GM12875 (cell line): ENCODE results near the gene SIK3.

ENCODE experiments used
- H3K4me3 ChIP-seq: one replicate; pipeline ENCODE4 v1.5.1; 2011; ENCODE audit warnings: low read depth, low read length, control low read depth
- TF ChIP-seq, protein P1 (sequence below): IDR thresholded peaks from 2 replicates; pipeline ENCODE4 v1.5.1; 2011; ENCODE audit warnings: low read depth, mild to moderate bottlenecking, control low read depth, inconsistent platforms, low read length, moderate library complexity, borderline replicate concordance; ENCODE audit not compliant: insufficient read depth

SIK3 gene

DNA sequence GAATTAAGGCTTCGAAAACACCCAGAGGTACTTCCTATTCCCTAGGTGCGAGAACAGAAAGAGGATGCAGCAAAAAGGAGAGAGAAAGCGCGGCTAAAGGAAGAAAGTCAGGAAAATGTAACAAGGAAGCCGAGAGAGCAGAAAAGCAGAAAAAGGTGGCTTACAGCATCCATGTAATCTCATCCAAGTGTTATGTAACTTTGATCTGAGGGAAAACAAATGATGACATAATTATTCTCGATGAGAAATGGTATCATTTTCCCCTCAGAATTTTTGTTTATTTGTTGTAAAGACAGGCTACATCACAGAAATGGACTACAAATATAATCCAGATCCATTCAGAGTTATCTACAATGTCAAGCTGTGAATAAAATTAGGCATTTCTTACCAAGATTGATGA, 191.7 kb downstream of the SIK3 start:
- H3K4me3 ChIP-seq = no peak overlapping the region
- TF ChIP-seq, protein P1, sequence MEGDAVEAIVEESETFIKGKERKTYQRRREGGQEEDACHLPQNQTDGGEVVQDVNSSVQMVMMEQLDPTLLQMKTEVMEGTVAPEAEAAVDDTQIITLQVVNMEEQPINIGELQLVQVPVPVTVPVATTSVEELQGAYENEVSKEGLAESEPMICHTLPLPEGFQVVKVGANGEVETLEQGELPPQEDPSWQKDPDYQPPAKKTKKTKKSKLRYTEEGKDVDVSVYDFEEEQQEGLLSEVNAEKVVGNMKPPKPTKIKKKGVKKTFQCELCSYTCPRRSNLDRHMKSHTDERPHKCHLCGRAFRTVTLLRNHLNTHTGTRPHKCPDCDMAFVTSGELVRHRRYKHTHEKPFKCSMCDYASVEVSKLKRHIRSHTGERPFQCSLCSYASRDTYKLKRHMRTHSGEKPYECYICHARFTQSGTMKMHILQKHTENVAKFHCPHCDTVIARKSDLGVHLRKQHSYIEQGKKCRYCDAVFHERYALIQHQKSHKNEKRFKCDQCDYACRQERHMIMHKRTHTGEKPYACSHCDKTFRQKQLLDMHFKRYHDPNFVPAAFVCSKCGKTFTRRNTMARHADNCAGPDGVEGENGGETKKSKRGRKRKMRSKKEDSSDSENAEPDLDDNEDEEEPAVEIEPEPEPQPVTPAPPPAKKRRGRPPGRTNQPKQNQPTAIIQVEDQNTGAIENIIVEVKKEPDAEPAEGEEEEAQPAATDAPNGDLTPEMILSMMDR = no peak

- no peak overlapping the region for H3K4me3 ChIP-seq
Observed at GRCh38 chr11:116903090-116903489, 195.1 kb downstream of the SIK3 start.

GRCh38 chr11:116901964-116902688, 196.1 kb downstream of the SIK3 start:
- H3K4me3 ChIP-seq = no peak overlapping the region
- TF ChIP-seq, protein P1 = no peak

More at GRCh38 chr11:116903090-116903489, 195.1 kb downstream of the SIK3 start:
- TF ChIP-seq, protein P1 = no peak

DNA sequence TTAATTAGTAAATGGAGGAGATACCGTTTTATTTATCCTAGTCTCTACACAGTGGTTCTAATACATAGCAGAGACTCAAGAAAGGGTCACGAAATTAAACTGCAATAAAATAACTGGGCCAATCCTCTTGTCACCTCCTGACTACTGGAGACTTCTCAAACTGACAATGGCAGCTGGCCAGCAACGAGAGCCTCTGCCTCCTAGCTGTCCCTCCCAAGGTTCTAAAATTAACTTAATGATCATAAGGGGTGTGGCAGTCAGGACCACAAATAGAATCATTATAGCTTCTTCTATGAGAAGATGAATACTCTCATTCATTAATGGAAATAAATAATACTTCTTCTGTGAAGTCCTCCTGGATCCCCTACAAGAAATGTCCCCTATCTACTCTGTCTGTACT, 197.0 kb downstream of the SIK3 start:
- TF ChIP-seq, protein P1 = no peak
- H3K4me3 ChIP-seq = no peak overlapping the region

DNA sequence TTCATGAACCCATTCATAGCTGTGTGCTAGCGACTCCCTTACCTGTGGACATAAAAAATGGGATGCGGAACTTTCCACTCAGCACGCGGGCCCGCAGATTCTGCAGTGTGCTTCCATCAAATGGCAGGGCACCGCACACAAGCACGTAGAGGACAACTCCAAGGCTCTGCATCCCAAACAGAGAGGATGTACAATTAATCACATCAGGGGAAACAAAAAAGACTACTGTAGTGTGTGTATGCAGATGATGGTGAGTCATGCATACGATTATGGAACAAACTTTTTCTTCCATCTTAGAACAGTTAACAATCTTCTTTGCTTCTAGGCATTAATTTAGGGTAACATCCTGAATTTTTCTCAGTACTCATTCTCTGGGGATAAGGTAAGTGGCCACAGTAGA, 202.0 kb downstream of the SIK3 start:
- no peak overlapping the region for H3K4me3 ChIP-seq
- TF ChIP-seq, protein P1 = no peak

DNA sequence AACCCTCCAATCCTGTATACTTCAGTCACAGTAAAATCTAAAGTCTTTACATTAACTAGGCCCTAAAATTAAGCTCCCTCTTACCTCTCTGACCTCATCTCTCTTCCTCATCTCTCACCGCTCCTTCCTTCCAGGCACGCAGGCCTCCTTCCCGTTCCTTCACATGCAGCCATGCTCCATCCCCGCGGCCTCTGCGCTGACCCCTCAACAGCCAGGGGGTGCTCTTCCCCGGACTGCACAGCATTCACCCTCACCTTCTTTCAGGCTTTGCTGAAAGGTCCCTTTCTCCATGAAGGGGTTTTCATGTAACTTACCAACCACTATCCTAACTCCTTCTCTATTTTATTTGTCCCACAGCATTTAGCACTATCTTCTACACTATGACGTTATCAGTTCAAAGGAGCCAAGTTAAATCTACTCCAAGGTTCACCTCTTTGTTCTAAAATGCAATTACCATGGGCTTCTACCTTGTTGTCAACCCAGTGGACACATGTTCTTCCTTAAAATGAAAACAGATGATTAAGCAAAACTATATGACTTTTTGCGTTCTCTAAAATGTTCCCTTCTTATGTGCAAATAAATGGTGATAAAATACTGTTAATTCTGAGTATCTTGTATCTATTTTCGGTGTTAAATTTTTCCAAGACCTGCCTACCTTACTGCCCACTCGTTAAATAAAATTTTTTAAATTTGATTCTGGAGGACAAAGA, 203.0 kb downstream of the SIK3 start:
- H3K4me3 ChIP-seq = no peak overlapping the region
- TF ChIP-seq, protein P1 = peak; percentile 43; the same call in 1 of the 2 replicates

- H3K4me3 ChIP-seq = no peak overlapping the region
- TF ChIP-seq, protein P1 = no peak
Observed at GRCh38 chr11:116893906-116894305, 204.3 kb downstream of the SIK3 start.
